ENCODE measurements around the gene CAMK2A.

- TF ChIP-seq CTCF (conservative IDR thresholded peaks at IDR 0.05 in 1 of 2, IDR thresholded peaks at IDR 0.05 in 1 of 2; ENCODE audit: low read depth in 1 of 2, low read length in 2 of 2) (no peak), EZH2 (IDR thresholded peaks at IDR 0.05; ENCODE audit: low read length, missing control alignments) (no peak)
These were observed 38.9 kb upstream of the CAMK2A start for GRCh38 chr5:150328515-150328914.

Data from fibroblast of lung (primary cell).